HepG2 (cell line): Measurements from ENCODE around the gene ICE2. TPM values are rescaled to one million over a fixed set of nuclear protein-coding genes. Genes with fewer than 3 reads are reported as not detected.
A peak's percentile ranks its signal among the peaks of the same experiment; 100 is the strongest.

Experiments
- BRD4 ChIP-seq: sonication (generic); formaldehyde crosslinking; IDR thresholded peaks from 2 replicates; pipeline ENCODE4 v1.4.0; 2020; ENCODE audit warnings: missing genetic modification reagents
- DPF2 ChIP-seq: sonication (generic); formaldehyde crosslinking; IDR thresholded peaks from 2 replicates; pipeline ENCODE4 v1.4.0; 2020; ENCODE audit warnings: mild to moderate bottlenecking, low read depth, missing genetic modification reagents, borderline replicate concordance
- GATA4 ChIP-seq: sonication (generic); IDR thresholded peaks from 2 replicates; pipeline ENCODE4 v1.6.1; 2016; ENCODE audit warnings: antibody characterized with exemption, low read depth, borderline replicate concordance
- GRHL1 ChIP-seq: sonication (generic); formaldehyde crosslinking; conservative IDR thresholded peaks from 2 replicates; pipeline ENCODE4 v1.8.0; 2022; ENCODE audit warnings: missing genetic modification reagents
- HNRNPL ChIP-seq: fragments of 200-400 bp; formaldehyde crosslinking; IDR thresholded peaks from 2 replicates; pipeline ENCODE4 v1.6.1; 2017; ENCODE audit warnings: mild to moderate bottlenecking, low read depth, low read length
- KDM3A ChIP-seq: IDR thresholded peaks from 2 replicates; pipeline ENCODE4 v1.6.1; 2018; ENCODE audit warnings: low read depth, missing compliant biosample characterization
- LCORL ChIP-seq, 2 experiments: fragments of 450-650 bp in 1 of 2; sonication (generic) in 1 of 2; formaldehyde crosslinking in 1 of 2; IDR thresholded peaks; 2 replicates each; pipeline versions ENCODE4 v1.5.0 to v1.6.1; 2017 to 2020; ENCODE audit warnings: antibody characterized with exemption in 1 of 2, missing genetic modification reagents in 1 of 2
- MYNN ChIP-seq: sonication (generic); formaldehyde crosslinking; IDR thresholded peaks from 2 replicates; pipeline ENCODE4 v1.4.0; 2020; ENCODE audit warnings: mild to moderate bottlenecking, low read depth, missing genetic modification reagents
- PHF5A ChIP-seq: IDR thresholded peaks from one replicate; pipeline ENCODE4 v1.6.1; 2018; ENCODE audit warnings: low read depth, missing genetic modification reagents; ENCODE audit not compliant: unreplicated experiment
- RBAK ChIP-seq: sonication (generic); formaldehyde crosslinking; IDR thresholded peaks from 2 replicates; pipeline ENCODE4 v1.5.1; 2020; ENCODE audit warnings: mild to moderate bottlenecking, missing genetic modification reagents
- RFXANK ChIP-seq: IDR thresholded peaks from 2 replicates; pipeline ENCODE4 v1.6.1; 2016
- SAP130 ChIP-seq: IDR thresholded peaks from 2 replicates; pipeline ENCODE4 v1.6.1; 2016; ENCODE audit warnings: low read depth
- SMAD3 ChIP-seq: sonication (generic); formaldehyde crosslinking; IDR thresholded peaks from 2 replicates; pipeline ENCODE4 v1.4.0; 2020; ENCODE audit warnings: missing genetic modification reagents
- SP1 ChIP-seq, 2 experiments: fragments of 450-650 bp in 1 of 2; sonication (generic) in 1 of 2; formaldehyde crosslinking in 1 of 2; IDR thresholded peaks; 2 replicates each; pipeline versions ENCODE4 v1.4.0 to v1.6.1; 2016 to 2020; ENCODE audit warnings: missing genetic modification reagents in 1 of 2
- SPEN ChIP-seq: sonication (generic); formaldehyde crosslinking; IDR thresholded peaks from 2 replicates; pipeline ENCODE4 v1.5.1; 2020; ENCODE audit warnings: low read depth, mild to moderate bottlenecking, missing genetic modification reagents
- SRSF1 ChIP-seq: fragments of 200-400 bp; formaldehyde crosslinking; optimal IDR thresholded peaks from 2 replicates; pipeline ENCODE3; 2017; ENCODE audit warnings: mild to moderate bottlenecking, low read depth, low read length, moderate library complexity
- TBX3 ChIP-seq: fragments of 450-650 bp; IDR thresholded peaks from 2 replicates; pipeline ENCODE4 v1.6.1; 2017; ENCODE audit warnings: antibody characterized with exemption, mild to moderate bottlenecking, inconsistent platforms, borderline replicate concordance
- TEAD3 ChIP-seq: optimal IDR thresholded peaks from 2 replicates; pipeline ENCODE3; 2016; ENCODE audit warnings: borderline replicate concordance
- YEATS4 ChIP-seq: sonication (generic); formaldehyde crosslinking; IDR thresholded peaks from 2 replicates; pipeline ENCODE4 v1.4.0; 2020; ENCODE audit warnings: missing genetic modification reagents, borderline replicate concordance
- ZFP36L1 ChIP-seq: sonication (generic); formaldehyde crosslinking; IDR thresholded peaks from 2 replicates; pipeline ENCODE4 v1.8.0; 2022; ENCODE audit warnings: mild to moderate bottlenecking, missing genetic modification reagents, moderate library complexity
- ZFP37 ChIP-seq: sonication (generic); formaldehyde crosslinking; IDR thresholded peaks from 2 replicates; pipeline ENCODE4 v1.4.0; 2020; ENCODE audit warnings: missing genetic modification reagents, borderline replicate concordance
- ZFP82 ChIP-seq: sonication (generic); formaldehyde crosslinking; IDR thresholded peaks from 2 replicates; pipeline ENCODE4 v1.5.1; 2020; ENCODE audit warnings: mild to moderate bottlenecking, missing genetic modification reagents, borderline replicate concordance
- ZFX ChIP-seq: sonication (generic); formaldehyde crosslinking; IDR thresholded peaks from 2 replicates; pipeline ENCODE4 v1.4.0; 2020; ENCODE audit warnings: mild to moderate bottlenecking, low read depth, missing genetic modification reagents, moderate library complexity
- ZNF274 ChIP-seq: sonication (generic); formaldehyde crosslinking; IDR thresholded peaks from 2 replicates; pipeline ENCODE4 v1.5.1; 2020; ENCODE audit warnings: mild to moderate bottlenecking, missing genetic modification reagents
- ZNF317 ChIP-seq: sonication (generic); formaldehyde crosslinking; IDR thresholded peaks from 2 replicates; pipeline ENCODE4 v1.5.0; 2020; ENCODE audit warnings: mild to moderate bottlenecking, missing genetic modification reagents
- ZNF383 ChIP-seq: sonication (generic); formaldehyde crosslinking; IDR thresholded peaks from 2 replicates; pipeline ENCODE4 v1.4.0; 2020; ENCODE audit warnings: missing genetic modification reagents, mild to moderate bottlenecking, borderline replicate concordance
- ZNF713 ChIP-seq: sonication (generic); formaldehyde crosslinking; IDR thresholded peaks from 2 replicates; pipeline ENCODE4 v1.4.0; 2020; ENCODE audit warnings: mild to moderate bottlenecking, missing genetic modification reagents
- polyA plus RNA-seq, 8 experiments: library from polyadenylated mRNA; depleted of rRNA in 3 of 8; stranded (reverse) in 7 of 8; unstranded in 1 of 8; fragments of >200 nt; fragmentation: Illumina TruSeq in 4 of 8; extraction: Trizol in 4 of 8; gene quantifications; 2 replicates each; pipeline versions ENCODE4 v1.2.1 to v1.2.3, GENCODE V29; 2011 to 2016; ENCODE audit warnings: low read depth in 4 of 8, missing spikeins in 1 of 8, mixed read lengths in 1 of 8; ENCODE audit not compliant: insufficient read depth in 1 of 8
- total RNA-seq, 5 experiments: library from RNA; depleted of rRNA; stranded (reverse); fragments of >200 nt; fragmentation: Illumina TruSeq; extraction: Trizol; gene quantifications; 2 replicates each; pipeline ENCODE4 v1.2.3, GENCODE V29; 2016; ENCODE audit warnings: low read depth in 1 of 5
- TF ChIP-seq, protein P1 (sequence below): sonication (generic); formaldehyde crosslinking; IDR thresholded peaks from 2 replicates; pipeline ENCODE4 v1.8.0; 2022; ENCODE audit warnings: missing genetic modification reagents, mild to moderate bottlenecking, borderline replicate concordance

Gene ICE2
- total and polyA plus RNA-seq, 2 of the 13 experiments (the other 11 are each of a cell fraction or from before 2014, with no cell fraction given) = 24.8 to 26.4 TPM

GRCh38 chr15:60478566-60479360 is at the start of gene ICE2 (continued):
- TF ChIP-seq MYNN (CRISPR knock-in tag) = 0 out of 2 replicates have a peak, but pooled peaks have one; percentile 72
- peak; percentile 68; the same call in 1 of the 2 replicates for TF ChIP-seq GATA4
- TF ChIP-seq ZFP36L1 (CRISPR knock-in tag) = peak; percentile 68; the same call in 1 of the 2 replicates
- TF ChIP-seq BRD4 (CRISPR knock-in tag) = peak; percentile 91; the same call in 1 of the 2 replicates
- TF ChIP-seq YEATS4 (CRISPR knock-in tag) = peak; percentile 91
- TF ChIP-seq ZNF383 (CRISPR knock-in tag) = no peak
- TF ChIP-seq SP1 (IDR thresholded peaks at IDR 0.05) = no peak
- TF ChIP-seq SP1 (CRISPR knock-in tag; IDR thresholded peaks at IDR 0.05) = peak; percentile 99
- 0 out of 2 replicates have a peak, but pooled peaks have one; percentile 50 for TF ChIP-seq RFXANK (CRISPR knock-in tag)
- TF ChIP-seq PHF5A (CRISPR knock-in tag) = no peak
- no peak for TF ChIP-seq TBX3
- TF ChIP-seq DPF2 = 0 out of 2 replicates have a peak, but pooled peaks have one; percentile 18
- TF ChIP-seq GRHL1 (CRISPR knock-in tag) = no peak
- TF ChIP-seq, protein P1, sequence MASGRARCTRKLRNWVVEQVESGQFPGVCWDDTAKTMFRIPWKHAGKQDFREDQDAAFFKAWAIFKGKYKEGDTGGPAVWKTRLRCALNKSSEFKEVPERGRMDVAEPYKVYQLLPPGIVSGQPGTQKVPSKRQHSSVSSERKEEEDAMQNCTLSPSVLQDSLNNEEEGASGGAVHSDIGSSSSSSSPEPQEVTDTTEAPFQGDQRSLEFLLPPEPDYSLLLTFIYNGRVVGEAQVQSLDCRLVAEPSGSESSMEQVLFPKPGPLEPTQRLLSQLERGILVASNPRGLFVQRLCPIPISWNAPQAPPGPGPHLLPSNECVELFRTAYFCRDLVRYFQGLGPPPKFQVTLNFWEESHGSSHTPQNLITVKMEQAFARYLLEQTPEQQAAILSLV = peak; percentile 69; the same call in 1 of the 2 replicates
- TF ChIP-seq KDM3A (CRISPR knock-in tag) = 0 out of 2 replicates have a peak, but pooled peaks have one; percentile 39
- peak; percentile 97 for TF ChIP-seq ZFP37 (CRISPR knock-in tag)
- peak; percentile 66 for TF ChIP-seq SRSF1
- TF ChIP-seq ZNF713 (CRISPR knock-in tag) = 0 out of 2 replicates have a peak, but pooled peaks have one; percentile 29
- peak; percentile 94 for TF ChIP-seq ZFX (CRISPR knock-in tag)
- TF ChIP-seq ZFP82 (CRISPR knock-in tag) = peak; percentile 78; the same call in 1 of the 2 replicates
- peak; percentile 92 for TF ChIP-seq ZNF274
- peak; percentile 92 for TF ChIP-seq SAP130 (CRISPR knock-in tag)
- TF ChIP-seq RBAK = 0 out of 2 replicates have a peak, but pooled peaks have one; percentile 23
- peak; percentile 88; the same call in 1 of the 2 replicates for TF ChIP-seq SMAD3
- TF ChIP-seq ZNF317 = peak; percentile 60; the same call in 1 of the 2 replicates
- peak; percentile 85 for TF ChIP-seq HNRNPL
- no peak for TF ChIP-seq LCORL (IDR thresholded peaks at IDR 0.05)
- peak; percentile 74 for TF ChIP-seq LCORL (CRISPR knock-in tag; IDR thresholded peaks at IDR 0.05)
- TF ChIP-seq TEAD3 (CRISPR knock-in tag) = peak; percentile 57
- peak; percentile 86 for TF ChIP-seq SPEN (CRISPR knock-in tag)
